ENCODE data around the gene MRPL27.
"Not testable (repeated sequence)": the region's sequence is repeated elsewhere in the genome, so short reads cannot be mapped to it uniquely, and the experiment has no call there.

MRPL27 gene

DNA sequence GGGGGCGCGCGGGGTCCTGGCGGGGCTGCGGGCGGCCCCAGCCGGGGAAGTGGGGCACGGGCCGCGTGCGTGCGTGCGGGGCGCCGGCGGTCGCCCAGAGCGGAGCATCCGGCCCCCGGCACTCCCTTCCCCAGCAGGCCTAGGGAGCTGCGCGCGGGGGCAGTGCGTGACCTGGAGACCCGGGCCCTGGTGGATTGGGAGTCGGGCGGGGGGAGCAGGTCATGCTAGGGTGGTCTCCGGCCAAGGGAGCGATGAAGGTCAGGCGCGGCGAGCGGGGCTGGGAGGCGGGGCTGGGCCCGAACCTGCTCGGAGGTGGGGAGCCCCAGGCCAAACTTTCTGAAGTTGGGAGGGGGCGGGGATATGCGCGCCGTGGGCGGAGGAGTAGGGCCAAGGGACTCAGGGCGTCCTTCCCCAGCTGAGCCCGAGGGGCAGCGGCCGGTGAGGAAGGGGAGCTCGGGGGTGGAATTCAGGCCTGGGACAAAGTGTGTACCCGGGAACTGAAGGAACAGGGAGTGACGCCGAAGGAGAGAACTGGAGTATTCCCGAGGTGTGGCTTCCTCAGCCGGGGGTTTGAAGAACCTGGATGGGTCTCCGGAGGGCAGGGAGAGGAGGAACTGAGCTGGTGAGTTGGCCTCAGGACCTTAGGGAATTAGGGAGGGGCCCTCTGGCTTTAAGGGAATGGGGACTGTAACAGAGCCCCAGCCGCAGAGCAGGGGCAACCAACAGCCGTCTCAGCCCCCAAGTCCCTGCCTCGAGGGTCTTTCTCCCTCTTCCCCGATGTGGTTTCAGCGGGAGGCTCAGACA lies 26.5 kb downstream of the MRPL27 start:
- peak; percentile 23 to 52 for DNase-seq (ENCODE audit: low read depth in 2 of 2)

GRCh38 chr17:50345432-50346312 lies 27.3 kb downstream of the MRPL27 start, which contains the start of gene XYLT2:
TSS of gene XYLT2 (plus strand) at chr17:50346126. CDS start at chr17:50346141, 15 bp downstream.
- DNase-seq (ENCODE audit: low read depth in 2 of 2), result peak; percentile 80 to 84

DNA sequence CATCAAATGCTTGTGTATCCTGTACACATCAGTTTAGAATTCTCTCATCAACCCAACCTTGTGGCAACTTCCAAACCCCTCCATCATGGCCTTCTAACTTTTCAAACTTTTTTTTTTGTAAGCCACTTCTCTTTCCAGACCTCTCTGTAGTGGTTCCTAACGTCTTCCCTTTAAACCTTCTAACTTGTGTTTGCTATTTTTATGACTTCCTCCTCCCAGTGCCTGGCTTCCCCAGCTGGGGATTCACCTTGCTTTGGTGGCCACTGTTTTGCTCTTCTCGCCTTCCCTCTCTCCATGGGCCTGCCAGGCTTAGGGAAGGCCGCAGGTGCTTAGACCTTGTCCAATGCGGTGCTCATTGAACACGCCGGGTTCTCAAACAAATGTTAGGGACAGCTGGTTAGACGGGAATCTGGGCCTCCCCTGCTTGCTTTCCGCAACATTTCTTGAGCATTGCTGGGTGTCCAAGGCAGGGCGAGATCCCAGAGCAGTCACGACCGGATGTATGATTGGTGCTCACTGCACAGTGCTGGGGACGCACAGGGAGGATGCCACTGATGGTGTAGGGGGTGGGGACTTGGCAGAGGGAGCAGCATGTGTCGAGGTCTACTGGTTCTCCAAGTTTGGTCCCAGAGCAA lies 28.1 kb downstream of the MRPL27 start:
- no peak for DNase-seq (ENCODE audit: low read depth in 2 of 2)

- no peak for DNase-seq (ENCODE audit: low read depth in 2 of 2)
Measured at GRCh38 chr17:50339381-50339780, 33.6 kb downstream of the MRPL27 start.

DNA sequence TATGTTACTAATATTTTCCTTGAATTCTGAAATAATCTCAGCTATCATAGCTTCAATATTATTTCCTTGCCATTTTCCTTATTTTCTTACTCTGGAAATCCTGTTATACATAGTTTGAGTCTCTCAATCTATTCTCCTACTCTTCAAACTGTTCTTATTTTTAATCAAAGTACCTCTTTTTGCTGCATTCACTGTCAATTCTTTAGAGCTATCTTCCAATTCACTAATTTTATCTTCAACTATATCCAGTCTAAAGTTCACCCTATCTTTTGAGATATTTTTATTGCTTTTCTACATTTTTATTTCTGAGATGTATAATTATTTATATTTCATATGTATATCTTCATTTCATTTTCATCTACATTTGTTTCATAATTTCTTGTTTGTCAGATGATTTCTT lies 34.3 kb downstream of the MRPL27 start:
- no peak for DNase-seq (ENCODE audit: low read depth in 2 of 2)

DNA sequence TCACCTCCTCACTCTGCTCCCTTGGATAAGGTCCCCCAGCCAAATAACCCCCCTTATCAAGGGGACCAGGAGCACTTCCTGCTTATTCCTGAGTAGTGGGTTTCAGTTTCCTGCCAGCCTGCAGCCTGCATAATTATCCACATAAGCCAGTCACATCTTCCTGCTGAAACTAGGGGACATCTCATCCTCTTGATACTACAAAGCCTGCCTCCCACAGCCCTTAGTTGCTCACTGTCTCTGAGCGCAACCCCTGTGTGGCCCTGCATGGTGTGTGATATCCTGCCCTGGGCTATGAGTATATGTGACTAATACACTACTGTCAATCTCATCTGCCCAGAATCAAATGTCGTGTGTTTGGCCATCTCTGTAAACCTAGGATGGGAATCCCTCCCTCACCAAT lies 35.0 kb downstream of the MRPL27 start:
- no peak for DNase-seq (ENCODE audit: low read depth in 2 of 2)

DNA sequence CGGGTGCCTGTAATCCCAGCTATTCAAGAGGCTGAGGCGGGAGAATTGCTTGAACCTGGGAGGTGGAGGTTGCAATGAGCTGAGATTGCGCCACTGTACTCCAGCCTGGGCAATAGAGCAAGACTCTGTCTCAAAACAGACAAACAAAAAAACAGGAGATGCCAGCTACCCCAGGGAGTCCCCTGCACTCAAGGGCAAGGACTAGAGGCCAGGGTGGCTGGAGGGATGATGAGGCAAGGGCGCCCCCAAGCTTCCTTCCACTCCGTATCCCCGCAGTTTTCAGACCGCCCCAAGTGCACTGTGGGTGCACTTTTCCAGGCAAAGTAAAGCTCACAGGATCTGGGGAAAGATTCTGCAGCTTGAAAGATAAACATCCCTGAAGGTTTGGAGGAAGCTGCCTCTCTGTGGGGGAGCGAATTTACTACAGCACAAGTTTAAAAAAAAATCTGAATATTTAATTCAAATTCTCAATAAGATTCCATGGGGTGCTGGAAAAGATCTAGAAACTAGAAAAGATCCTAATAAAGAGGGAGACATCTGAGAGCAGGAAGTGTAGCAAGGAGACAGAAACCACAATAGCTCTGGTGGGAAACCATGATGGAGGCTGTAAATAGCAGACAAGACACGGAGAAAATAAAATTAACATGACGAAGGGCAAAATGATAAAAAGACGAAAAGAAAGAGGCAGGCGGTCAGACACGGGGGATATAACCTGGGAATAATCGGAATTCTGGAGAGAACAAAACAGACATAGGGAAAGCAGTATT lies 39.5 kb downstream of the MRPL27 start:
- DNase-seq (ENCODE audit: low read depth in 2 of 2), result not testable (repeated sequence)

GRCh38 chr17:50332196-50332595 lies 40.8 kb downstream of the MRPL27 start:
- no peak for DNase-seq (ENCODE audit: low read depth in 2 of 2)

- DNase-seq (ENCODE audit: low read depth in 2 of 2), result no peak
Measured at GRCh38 chr17:50331085-50331791, 41.7 kb downstream of the MRPL27 start.

DNA sequence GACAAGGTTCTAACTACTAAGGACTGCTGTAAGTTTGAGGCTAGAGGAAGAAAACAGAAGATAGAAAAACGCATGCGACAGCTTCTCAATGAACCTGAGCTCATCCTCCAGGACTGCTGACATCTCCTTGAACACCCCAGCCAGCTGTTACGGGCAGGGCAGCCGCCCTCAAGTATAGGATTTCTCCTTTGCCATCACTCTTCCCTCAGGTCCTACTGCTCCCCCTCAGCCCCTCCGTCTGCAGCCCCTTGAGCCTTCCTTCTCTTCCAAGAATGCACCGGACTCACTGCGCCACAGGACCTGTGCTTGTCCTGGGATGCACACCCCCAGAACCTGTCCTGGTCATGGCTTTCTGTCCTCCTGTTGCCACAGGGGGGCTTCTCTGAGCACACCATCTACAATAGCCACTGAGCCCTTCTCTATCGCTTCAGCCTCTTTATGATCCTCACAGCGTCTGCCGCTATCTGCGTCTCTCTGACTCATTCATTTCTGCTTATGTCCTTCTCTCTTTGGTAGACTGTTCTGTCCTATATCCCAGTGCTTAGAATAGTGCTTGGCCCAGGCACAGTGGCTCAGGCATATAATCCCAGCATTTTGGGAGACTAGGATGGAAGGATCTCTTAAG lies 42.7 kb downstream of the MRPL27 start:
- DNase-seq (ENCODE audit: low read depth in 2 of 2), result no peak

GRCh38 chr17:50329716-50330115 lies 43.3 kb downstream of the MRPL27 start:
- no peak for DNase-seq (ENCODE audit: low read depth in 2 of 2)

DNA sequence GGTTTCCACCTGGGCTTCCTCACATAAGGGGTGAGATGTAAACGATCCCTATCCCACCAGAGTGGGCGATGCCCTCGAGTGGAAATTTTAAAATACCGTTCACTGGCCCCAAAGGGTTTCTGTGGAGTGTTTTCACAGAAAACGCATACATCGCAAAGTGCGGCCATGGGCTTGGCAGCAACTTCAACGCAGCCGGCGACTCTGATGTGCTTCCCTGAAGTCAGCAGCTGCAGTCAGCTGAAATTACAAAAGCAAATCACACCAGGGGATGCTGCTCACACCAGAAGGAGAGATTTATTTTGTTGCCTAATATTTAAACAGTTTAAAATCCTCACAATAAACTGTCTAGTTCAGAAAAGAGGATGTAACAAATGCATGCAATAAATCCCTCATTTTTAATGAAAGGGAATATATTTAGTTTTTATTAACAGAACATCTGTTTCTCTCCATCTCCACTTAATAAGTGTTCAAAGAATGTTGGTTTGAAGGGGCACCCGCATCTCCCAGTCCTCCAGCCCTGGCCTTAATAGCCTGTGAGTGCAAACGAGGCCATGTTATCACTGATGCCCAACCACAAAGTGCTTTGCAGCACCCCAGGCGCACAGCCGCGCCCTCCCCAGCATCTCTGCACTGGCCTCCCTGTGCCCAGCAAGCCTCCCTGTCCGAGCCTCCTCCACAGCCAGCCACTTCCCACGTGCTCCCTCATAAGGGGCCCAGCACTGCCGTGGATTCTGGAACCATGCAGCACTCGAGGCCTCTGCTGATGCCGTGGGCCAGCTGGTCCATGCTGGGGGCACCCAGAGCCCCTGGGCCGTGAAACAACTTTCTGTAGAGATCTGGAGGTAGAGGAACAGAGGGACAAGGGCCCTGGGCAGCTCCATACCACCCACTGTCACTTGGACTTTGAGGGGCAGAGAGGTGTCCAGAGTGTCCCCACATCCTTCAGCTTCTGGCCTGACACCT lies 44.3 kb downstream of the MRPL27 start:
- DNase-seq (ENCODE audit: low read depth in 2 of 2), result no peak

GRCh38 chr17:50326831-50327364 lies 46.1 kb downstream of the MRPL27 start:
- DNase-seq (ENCODE audit: low read depth in 2 of 2), result no peak

DNA sequence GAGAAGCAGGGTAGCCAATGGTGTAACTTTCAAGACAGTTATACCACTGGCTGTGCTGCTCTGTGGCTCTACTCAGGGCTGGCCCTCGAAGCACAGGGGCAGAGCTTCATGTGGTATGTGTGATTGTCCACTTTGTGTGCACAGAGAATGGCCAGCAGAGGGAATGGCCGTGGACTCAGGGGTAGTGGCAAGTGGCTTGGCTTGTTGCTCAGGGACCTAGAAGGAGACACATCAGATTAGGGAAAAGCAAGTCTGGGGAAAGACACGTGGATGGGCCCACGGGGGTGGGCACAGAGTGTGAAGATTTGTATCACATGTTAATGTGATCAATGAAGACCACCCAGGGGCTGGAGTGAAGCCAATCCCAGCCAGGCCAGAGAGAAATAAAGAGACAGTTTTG lies 47.1 kb downstream of the MRPL27 start:
- DNase-seq (ENCODE audit: low read depth in 2 of 2), result no peak

GRCh38 chr17:50323060-50323459 lies 49.9 kb downstream of the MRPL27 start:
- DNase-seq (ENCODE audit: low read depth in 2 of 2), result no peak

DNA sequence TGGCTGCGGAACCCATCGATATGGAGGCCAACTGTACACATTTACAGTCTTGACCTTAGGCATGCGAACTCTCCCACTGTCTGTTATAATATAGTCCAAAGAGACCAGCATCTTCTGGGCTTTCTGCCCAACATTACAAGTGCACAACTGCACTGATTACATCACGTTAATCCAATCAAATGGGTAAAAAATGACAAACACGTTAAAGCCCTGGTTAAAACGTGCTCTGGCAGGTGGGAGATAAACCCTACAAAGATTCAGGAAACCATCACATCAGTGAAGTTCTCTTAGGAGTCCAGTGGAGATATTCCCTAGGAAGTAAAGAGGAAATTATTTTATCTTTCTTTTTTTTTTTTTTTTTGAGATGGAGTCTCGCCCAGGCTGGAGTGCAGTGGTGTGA lies 50.7 kb downstream of the MRPL27 start:
- DNase-seq (ENCODE audit: low read depth in 2 of 2), result no peak

DNA sequence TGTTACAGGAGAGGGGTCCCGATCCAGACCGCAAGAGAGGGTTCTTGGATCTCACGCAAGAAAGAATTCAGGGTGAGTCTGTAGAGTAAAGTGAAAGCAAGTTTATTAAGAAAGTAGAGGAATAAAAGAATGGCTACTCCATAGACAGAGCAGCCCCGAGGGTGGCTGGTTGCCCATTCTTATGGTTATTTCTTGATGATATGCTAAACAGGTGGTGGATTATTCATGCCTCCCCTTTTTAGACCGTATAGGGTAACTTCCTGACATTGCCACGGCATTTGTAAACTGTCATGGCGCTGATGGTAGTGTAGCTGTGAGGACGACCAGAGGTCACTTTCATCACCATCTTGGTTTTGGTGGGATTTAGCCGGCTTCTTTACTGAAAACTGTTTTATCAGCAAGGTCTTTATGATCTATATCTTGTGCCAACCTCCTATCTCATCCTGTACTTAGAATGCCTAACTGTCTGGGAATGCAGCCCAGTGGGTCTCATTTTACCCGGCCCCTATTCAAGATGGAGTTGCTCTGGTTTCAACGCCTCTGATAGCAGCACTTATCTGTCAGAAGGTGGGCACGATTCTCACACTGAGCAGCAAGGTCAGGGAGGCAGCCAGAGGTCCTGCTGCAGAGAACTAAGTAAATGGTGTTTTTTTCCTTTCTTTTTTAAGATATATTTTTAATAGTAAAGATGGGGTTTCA lies 53.5 kb downstream of the MRPL27 start:
- DNase-seq (ENCODE audit: low read depth in 2 of 2), result no peak
